Left lung (tissue), 10 donors: Measurements from ENCODE around the gene KMT2C. TPM values are rescaled to one million over a fixed set of nuclear protein-coding genes. Genes with fewer than 3 reads are reported as not detected.
A peak's percentile ranks its signal among the peaks of the same experiment; 100 is the strongest.

Source experiments
- ATAC-seq: fragments of 200-7000 bp; cut with Tn5 transposase; one replicate; pipeline ENCODE4 v1.9.1; 2020; ENCODE audit warnings: moderate library complexity
- DNase-seq, 4 donors: peaks; one replicate each; pipeline ENCODE4 v3.0.0-alpha.2; 2013 to 2020
- H3K27ac ChIP-seq, 2 donors: fragments of 200-600 bp; sonication (generic) in 1 of 2; one replicate each; pipeline versions ENCODE4 v1.5.0 to v1.8.0; 2020 to 2021
- H3K27me3 ChIP-seq, 2 donors: fragments of 200-600 bp; sonication (generic) in 1 of 2; one replicate each; pipeline versions ENCODE4 v1.5.0 to v1.8.0; 2020 to 2021
- H3K36me3 ChIP-seq, 2 donors: fragments of 200-600 bp; sonication (generic) in 1 of 2; one replicate each; pipeline versions ENCODE4 v1.5.0 to v1.8.0; 2020 to 2021
- H3K4me1 ChIP-seq, 2 donors: fragments of 200-600 bp; one replicate each; pipeline ENCODE4 v1.8.0; 2021
- H3K4me3 ChIP-seq, 2 donors: fragments of 200-600 bp; sonication (generic) in 1 of 2; one replicate each; pipeline versions ENCODE4 v1.5.0 to v1.8.0; 2020 to 2021; ENCODE audit warnings: mild to moderate bottlenecking in 1 of 2
- H3K9me3 ChIP-seq, 2 donors: fragments of 200-600 bp; sonication (generic) in 1 of 2; one replicate each; pipeline versions ENCODE4 v1.5.0 to v1.8.0; 2020 to 2021
- intact Hi-C, 2 donors: fragments of 100-400 bp; cut with DNase I; formaldehyde crosslinking; loops; one replicate each; pipeline versions ENCODE4 v1.11.2 to v1.14.2; 2022
- polyA plus RNA-seq, 6 donors: library from polyadenylated mRNA; unstranded; fragments of 120-200 nt; gene quantifications; one replicate each; pipeline ENCODE4 v1.2.1, GENCODE V29; 2013; ENCODE audit not compliant: insufficient read length in 6 of 6
- total RNA-seq, 2 donors: library from RNA; stranded (reverse); fragmentation: NEBNext Ultra II Directional; extraction: Animal tissue kit (Norgen Biotek cat#: 25700); gene quantifications; one replicate each; pipeline ENCODE4 v1.2.1, GENCODE V29; 2021
- TF ChIP-seq, protein P1 (sequence below), 2 donors: fragments of 200-600 bp; sonication (generic) in 1 of 2; IDR thresholded peaks; one replicate each; pipeline versions ENCODE4 v1.5.0 to v1.8.0; 2021; ENCODE audit warnings: antibody characterized with exemption in 2 of 2
- donor health status: DM: no; HTN: yes; CAD: no.
- donor health status: DM: no; HTN: no; CAD: no.

Gene KMT2C
- total and polyA plus RNA-seq, 8 donors = 36.4 to 91.4 (median 42.1) TPM

DNA sequence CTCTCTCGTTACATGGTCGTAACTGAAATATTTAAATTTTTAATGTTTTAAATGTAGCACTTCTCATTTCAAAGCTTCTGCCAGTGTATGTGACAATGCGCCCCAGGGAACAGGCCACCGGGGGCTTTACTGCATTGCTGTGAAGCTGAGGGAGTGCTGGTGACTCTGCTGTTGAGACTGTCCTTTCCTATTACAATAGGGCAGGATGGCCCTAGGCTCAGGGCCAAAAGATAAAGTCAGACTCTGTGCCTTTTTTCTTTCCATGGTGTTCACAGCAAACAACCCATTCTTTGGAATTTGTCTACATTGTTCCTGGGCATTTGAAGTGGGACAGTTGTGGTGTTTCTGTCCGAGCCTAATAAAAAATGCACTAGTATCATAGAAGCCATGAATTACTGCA lies 303.0 kb downstream of the KMT2C start:
- ATAC-seq = no peak
- H3K27me3 ChIP-seq = no peaks in the 10 kb centered on the region
- H3K36me3 ChIP-seq = peaks cover 0 to 79% of the 10 kb centered on the region in 2 donors
- intact Hi-C loops = no loop called here
- H3K4me3 ChIP-seq = no peak overlapping the region
- no peak overlapping the region for H3K27ac ChIP-seq
- H3K9me3 ChIP-seq = no peaks in the 10 kb centered on the region
- TF ChIP-seq, protein P1, sequence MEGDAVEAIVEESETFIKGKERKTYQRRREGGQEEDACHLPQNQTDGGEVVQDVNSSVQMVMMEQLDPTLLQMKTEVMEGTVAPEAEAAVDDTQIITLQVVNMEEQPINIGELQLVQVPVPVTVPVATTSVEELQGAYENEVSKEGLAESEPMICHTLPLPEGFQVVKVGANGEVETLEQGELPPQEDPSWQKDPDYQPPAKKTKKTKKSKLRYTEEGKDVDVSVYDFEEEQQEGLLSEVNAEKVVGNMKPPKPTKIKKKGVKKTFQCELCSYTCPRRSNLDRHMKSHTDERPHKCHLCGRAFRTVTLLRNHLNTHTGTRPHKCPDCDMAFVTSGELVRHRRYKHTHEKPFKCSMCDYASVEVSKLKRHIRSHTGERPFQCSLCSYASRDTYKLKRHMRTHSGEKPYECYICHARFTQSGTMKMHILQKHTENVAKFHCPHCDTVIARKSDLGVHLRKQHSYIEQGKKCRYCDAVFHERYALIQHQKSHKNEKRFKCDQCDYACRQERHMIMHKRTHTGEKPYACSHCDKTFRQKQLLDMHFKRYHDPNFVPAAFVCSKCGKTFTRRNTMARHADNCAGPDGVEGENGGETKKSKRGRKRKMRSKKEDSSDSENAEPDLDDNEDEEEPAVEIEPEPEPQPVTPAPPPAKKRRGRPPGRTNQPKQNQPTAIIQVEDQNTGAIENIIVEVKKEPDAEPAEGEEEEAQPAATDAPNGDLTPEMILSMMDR (IDR thresholded peaks at IDR 0.05) = no peak
- no peak for DNase-seq
- peaks cover 0 to 9% of the 10 kb centered on the region in 2 donors for H3K4me1 ChIP-seq

DNA sequence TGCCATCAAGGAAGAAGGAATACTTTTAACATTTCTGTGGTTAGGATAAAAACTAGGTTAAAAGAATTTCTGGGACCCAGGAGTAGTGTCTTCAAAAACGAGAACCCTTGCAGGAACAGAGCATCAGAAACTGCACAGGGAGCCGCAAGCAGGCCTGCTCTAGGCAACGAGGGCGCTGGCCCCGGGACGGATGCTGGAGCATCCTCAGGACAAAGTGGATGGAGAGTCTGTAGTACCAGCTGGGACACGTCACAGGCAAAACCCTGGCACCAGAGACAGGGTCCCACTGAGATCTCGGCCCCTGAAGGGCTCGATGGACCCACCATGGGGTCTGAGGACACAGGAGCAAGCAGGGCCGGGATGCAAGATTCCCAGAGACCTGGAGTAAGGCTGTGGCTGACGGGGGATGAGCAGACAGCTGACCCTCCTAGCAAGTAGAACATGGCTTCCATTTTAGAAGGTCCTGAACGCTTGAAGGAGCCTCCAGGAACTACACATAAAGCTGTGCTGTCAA lies 303.8 kb downstream of the KMT2C start:
- intact Hi-C loops = no loop called here
- H3K27ac ChIP-seq = no peak overlapping the region
- no peak overlapping the region for H3K4me3 ChIP-seq
- TF ChIP-seq, protein P1 (IDR thresholded peaks at IDR 0.05) = no peak
- peaks cover 0 to 79% of the 10 kb centered on the region in 2 donors for H3K36me3 ChIP-seq
- H3K4me1 ChIP-seq = peaks cover 0 to 2% of the 10 kb centered on the region in 2 donors
- H3K9me3 ChIP-seq = no peaks in the 10 kb centered on the region
- DNase-seq (peak in 1 of 4 donors; percentile 68), ATAC-seq (no peak)
- no peaks in the 10 kb centered on the region for H3K27me3 ChIP-seq

DNA sequence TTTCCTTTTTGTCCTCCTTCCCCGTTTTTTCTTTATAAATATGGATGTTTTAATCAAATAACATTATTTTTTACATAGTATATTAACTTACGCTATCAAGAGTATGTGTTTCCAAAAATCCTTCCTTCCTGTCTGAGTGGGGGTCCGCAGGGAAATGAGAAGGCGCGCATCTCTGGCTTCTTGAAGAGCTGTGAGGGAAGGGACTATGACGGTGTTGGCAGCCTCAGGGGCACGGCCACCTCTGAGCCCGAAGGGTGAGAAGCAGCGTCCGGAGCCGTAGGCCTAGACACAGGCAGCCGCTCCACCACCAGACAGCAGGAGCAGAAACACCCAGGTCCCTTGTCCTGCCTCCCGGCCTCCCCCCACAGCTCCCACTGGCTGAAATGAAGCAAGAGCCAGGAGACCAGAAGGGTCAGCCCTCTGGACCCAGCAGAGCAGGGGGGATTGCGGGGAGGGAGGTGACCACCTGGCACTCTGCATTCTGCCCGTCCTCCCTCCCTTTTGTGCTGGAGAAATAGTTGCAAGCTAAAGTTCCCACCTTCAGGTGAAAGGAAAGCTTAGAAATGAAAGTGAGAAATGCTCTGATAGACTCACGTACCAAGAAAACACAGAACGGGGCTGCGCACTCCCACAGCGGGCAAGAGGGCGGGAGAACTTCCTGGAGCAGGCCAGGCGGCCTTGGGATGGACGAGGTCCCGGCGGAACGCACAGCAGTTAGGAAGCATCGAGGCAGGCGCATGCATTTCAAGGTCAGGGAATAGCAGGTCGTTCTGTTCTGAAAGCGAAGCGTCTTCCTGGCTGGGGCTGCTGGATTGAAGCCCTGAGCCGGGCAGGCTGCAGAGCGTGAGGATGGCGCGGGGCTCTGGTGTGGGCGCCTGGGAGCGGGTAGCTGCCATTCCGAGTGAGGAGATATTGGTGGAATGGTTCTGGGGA lies 304.9 kb downstream of the KMT2C start:
- ATAC-seq (no peak), DNase-seq (peak in 1 of 4 donors; percentile 66)
- Histone ChIP-seq H3K4me1 (no peaks in the 10 kb centered on the region), H3K9me3 (no peaks in the 10 kb centered on the region), H3K36me3 (peaks cover 0 to 78% of the 10 kb centered on the region in 2 donors), H3K27ac (no peak overlapping the region), H3K4me3 (no peak overlapping the region), H3K27me3 (no peaks in the 10 kb centered on the region)
- intact Hi-C loops = no loop called here
- TF ChIP-seq, protein P1 (IDR thresholded peaks at IDR 0.05) = no peak

DNA sequence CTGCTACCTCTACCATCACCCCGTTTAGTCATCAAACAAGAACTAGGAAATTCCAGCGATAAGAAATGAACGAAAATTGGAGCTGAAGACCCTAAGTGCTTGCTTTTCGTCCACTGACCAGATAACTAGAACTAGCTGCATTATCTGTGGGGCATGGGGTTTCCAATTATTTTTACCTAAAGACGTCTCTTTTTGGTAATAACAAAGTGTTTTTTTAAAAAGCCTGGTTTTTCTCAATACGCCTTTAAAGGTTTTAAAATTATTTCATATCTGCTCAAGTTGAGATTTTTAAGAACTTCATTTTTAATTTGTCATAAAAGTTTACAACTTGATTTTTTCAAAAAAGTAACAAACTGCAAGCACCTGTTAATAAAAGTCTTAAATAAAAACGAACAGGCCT lies 306.1 kb downstream of the KMT2C start:
- Histone ChIP-seq H3K4me1 (no peaks in the 10 kb centered on the region), H3K36me3 (peaks cover 0 to 83% of the 10 kb centered on the region in 2 donors), H3K9me3 (no peaks in the 10 kb centered on the region), H3K4me3 (no peak overlapping the region), H3K27me3 (no peaks in the 10 kb centered on the region), H3K27ac (no peak overlapping the region)
- TF ChIP-seq, protein P1 (IDR thresholded peaks at IDR 0.05) = no peak
- no peak for ATAC-seq
- DNase-seq = no peak
- intact Hi-C loops = no loop called here

DNA sequence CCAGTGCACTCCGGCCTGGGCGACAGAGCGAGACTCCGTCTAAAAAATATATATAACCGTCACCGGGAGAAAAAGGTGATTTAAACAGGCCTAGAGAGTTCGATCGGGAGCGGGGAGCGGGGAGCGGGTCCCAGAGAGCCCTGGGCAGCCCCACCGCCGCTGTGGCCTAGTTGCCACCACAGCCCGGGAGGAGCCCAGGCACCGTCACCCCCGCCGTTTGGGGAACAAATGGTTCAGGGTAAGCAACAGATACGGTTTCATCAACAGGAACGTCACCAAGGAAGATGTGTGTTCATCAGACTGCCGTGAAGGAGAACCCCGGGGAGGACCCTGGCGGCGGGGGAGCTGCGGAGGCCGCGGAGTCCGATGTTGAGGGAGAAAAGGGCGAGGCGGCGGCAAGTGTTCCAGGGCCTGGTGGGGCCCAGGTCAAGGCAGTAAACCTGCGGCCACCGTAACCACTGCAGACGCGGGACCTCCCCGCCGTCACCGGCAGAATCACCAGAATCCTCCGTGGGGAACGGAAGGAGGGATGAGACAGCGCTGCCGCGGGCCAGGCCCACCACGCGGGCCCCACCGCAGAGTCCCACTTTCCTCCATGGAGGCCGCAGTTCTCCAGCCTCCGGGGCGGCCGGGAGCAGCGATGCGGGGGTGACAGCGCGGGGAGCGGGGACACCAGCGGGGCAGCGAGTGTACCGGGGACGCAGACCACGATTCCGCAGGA lies 306.9 kb downstream of the KMT2C start:
- H3K27me3 ChIP-seq = no peaks in the 10 kb centered on the region
- H3K4me1 ChIP-seq = no peaks in the 10 kb centered on the region
- no peak overlapping the region for H3K4me3 ChIP-seq
- intact Hi-C loops = no loop called here
- TF ChIP-seq, protein P1 (IDR thresholded peaks at IDR 0.05) = no peak
- H3K27ac ChIP-seq = no peak overlapping the region
- DNase-seq (peak in 1 of 4 donors; percentile 75), ATAC-seq (no peak)
- no peaks in the 10 kb centered on the region for H3K9me3 ChIP-seq
- H3K36me3 ChIP-seq = peaks cover 0 to 87% of the 10 kb centered on the region in 2 donors
